GM19023 (cell line): Measurements from ENCODE around the gene TMEM141.

Experiments
- ATAC-seq: cut with Tn5 transposase; IDR thresholded peaks from one replicate; pipeline ENCODE4 v1.9.1; 2021; ENCODE audit warnings: mild to moderate bottlenecking, moderate library complexity; ENCODE audit not compliant: unreplicated experiment

TMEM141 gene

GRCh38 chr9:136807281-136808074 is 16.3 kb downstream of the TMEM141 start, which contains the start of gene RABL6:
RABL6 (plus strand) TSS chr9:136807948; CDS start chr9:136808197, 249 bp downstream.
- peak; percentile 78 for ATAC-seq

- peak; percentile 31 for ATAC-seq
Measured at GRCh38 chr9:136808075-136808805, 17.1 kb downstream of the TMEM141 start.

GRCh38 chr9:136808806-136809158 is 17.6 kb downstream of the TMEM141 start:
- no peak for ATAC-seq

- no peak for ATAC-seq
Measured at GRCh38 chr9:136814725-136815421, 23.7 kb downstream of the TMEM141 start.

GRCh38 chr9:136815422-136815782 is 24.3 kb downstream of the TMEM141 start:
- no peak for ATAC-seq

- ATAC-seq: no peak
Measured at GRCh38 chr9:136820971-136821825, 30.1 kb downstream of the TMEM141 start.

- ATAC-seq: no peak
Measured at GRCh38 chr9:136821826-136822544, 30.8 kb downstream of the TMEM141 start.

GRCh38 chr9:136823136-136824046 is 32.2 kb downstream of the TMEM141 start:
- no peak for ATAC-seq

GRCh38 chr9:136824496-136825225 is 33.5 kb downstream of the TMEM141 start:
- ATAC-seq: no peak

- no peak for ATAC-seq
Measured at GRCh38 chr9:136825295-136826187, 34.4 kb downstream of the TMEM141 start.

GRCh38 chr9:136826188-136826541 is 35.0 kb downstream of the TMEM141 start:
- no peak for ATAC-seq

GRCh38 chr9:136826703-136827582 is 35.8 kb downstream of the TMEM141 start:
- ATAC-seq: no peak

GRCh38 chr9:136827794-136828473 is 36.8 kb downstream of the TMEM141 start:
- ATAC-seq: no peak

- ATAC-seq: no peak
Measured at GRCh38 chr9:136828474-136829140, 37.5 kb downstream of the TMEM141 start.

- ATAC-seq: no peak
Measured at GRCh38 chr9:136829412-136829811, 38.3 kb downstream of the TMEM141 start.
